OCI-LY7 (cell line): ENCODE results near the gene DRG2. TPM values are rescaled to one million over a fixed set of nuclear protein-coding genes. Genes with fewer than 3 reads are reported as not detected.

ENCODE experiments used
- BruUV-seq: library from RNA; stranded (reverse); fragments of 400-500 nt; replicated peaks from 2 replicates; lab custom pipeline; 2021; lab: Mats Ljungman, UMichigan
- CTCF ChIA-PET: fragments of 300-600 bp; sonication (Branson Sonifier 250); formaldehyde crosslinking; loops from one replicate; lab custom pipeline; 2022; ENCODE audit warnings: antibody characterized with exemption; ENCODE audit not compliant: unreplicated experiment; lab: Charles Lee
- POLR2A ChIA-PET: fragments of 300-600 bp; sonication (Branson Sonifier 250); formaldehyde crosslinking; loops from one replicate; lab custom pipeline; 2022; ENCODE audit warnings: antibody characterized with exemption; lab: Charles Lee
- DNase-seq: peaks from one replicate; pipeline ENCODE4 v3.0.0-alpha.2; 2015; ENCODE audit warnings: low spot score
- H2AFZ ChIP-seq: fragments of 200-600 bp; sonication (generic), shearing (Covaris generic); 2 replicates; pipeline ENCODE4 v1.6.1; 2014; ENCODE audit warnings: mild to moderate bottlenecking, antibody characterized with exemption, low read length, moderate library complexity
- H3K27ac ChIP-seq: fragments of 200-600 bp; sonication (generic); 2 replicates; pipeline ENCODE4 v1.5.1; 2014; ENCODE audit warnings: mixed run types, low read depth, mild to moderate bottlenecking, moderate library complexity, low read length, inconsistent platforms; ENCODE audit not compliant: poor library complexity, severe bottlenecking
- H3K36me3 ChIP-seq: fragments of 200-600 bp; sonication (generic); 2 replicates; pipeline ENCODE4 v1.6.1; 2014; ENCODE audit warnings: mild to moderate bottlenecking, antibody characterized with exemption, low read length, moderate library complexity, mixed read lengths; ENCODE audit not compliant: insufficient read depth
- H3K4me1 ChIP-seq: fragments of 200-600 bp; sonication (generic); 2 replicates; pipeline ENCODE4 v1.5.1; 2014; ENCODE audit warnings: mild to moderate bottlenecking, low read length; ENCODE audit not compliant: insufficient read depth, poor library complexity, severe bottlenecking
- H3K4me2 ChIP-seq: fragments of 200-600 bp; sonication (generic); 2 replicates; pipeline ENCODE4 v1.6.1; 2014; ENCODE audit warnings: mild to moderate bottlenecking, low read length
- H3K4me3 ChIP-seq: fragments of 200-600 bp; sonication (generic); 2 replicates; pipeline ENCODE4 v1.5.1; 2014; ENCODE audit warnings: mild to moderate bottlenecking, low read depth, low read length; ENCODE audit not compliant: poor library complexity, severe bottlenecking
- H3K79me2 ChIP-seq: fragments of 200-600 bp; sonication (generic); 2 replicates; pipeline ENCODE4 v1.6.1; 2016; ENCODE audit warnings: low read depth, mild to moderate bottlenecking, low read length, moderate library complexity, mixed read lengths; ENCODE audit not compliant: insufficient read depth
- H3K9me2 ChIP-seq: fragments of 200-600 bp; sonication (generic); 2 replicates; pipeline ENCODE4 v1.6.1; 2016; ENCODE audit warnings: mild to moderate bottlenecking, low read length, mixed read lengths; ENCODE audit not compliant: insufficient read depth
- H3K9me3 ChIP-seq: fragments of 200-600 bp; sonication (generic); 2 replicates; pipeline ENCODE4 v1.6.1; 2014; ENCODE audit warnings: mild to moderate bottlenecking, mixed run types, low read length, mixed read lengths
- H4K20me1 ChIP-seq: fragments of 200-600 bp; sonication (generic); 2 replicates; pipeline ENCODE4 v1.6.1; 2014; ENCODE audit warnings: mild to moderate bottlenecking, antibody characterized with exemption, low read length, moderate library complexity, mixed read lengths; ENCODE audit not compliant: insufficient read depth
- EZH2phosphoT487 ChIP-seq: fragments of 200-600 bp; sonication (generic); IDR thresholded peaks from 2 replicates; pipeline ENCODE4 v1.6.1; 2018; ENCODE audit warnings: low read depth, borderline replicate concordance, mild to moderate bottlenecking, mixed run types, antibody characterized with exemption, low read length, moderate library complexity, mixed read lengths
- intact Hi-C: fragments of 100-400 bp; cut with micrococcal nuclease; formaldehyde crosslinking; loops from one replicate; pipeline ENCODE4 v1.10.0; 2022; ENCODE audit not compliant: unreplicated experiment
- total RNA-seq, 2 experiments: library from RNA; depleted of rRNA in 1 of 2; stranded (reverse); fragments of >200 nt in 1 of 2; shearing (Covaris generic) in 1 of 2; gene quantifications; 2 replicates each; pipeline ENCODE4 v1.2.3, GENCODE V29; 2014 to 2022
- TF ChIP-seq, protein P1 (sequence below): fragments of 200-600 bp; sonication (generic); conservative IDR thresholded peaks from 2 replicates; pipeline ENCODE4 v1.5.1; 2014; ENCODE audit warnings: mild to moderate bottlenecking, antibody characterized with exemption, low read length, moderate library complexity, mixed read lengths

DRG2 gene
- total RNA-seq, 2 experiments from 2014 or later, result 60.4 to 62.6 TPM

DNA sequence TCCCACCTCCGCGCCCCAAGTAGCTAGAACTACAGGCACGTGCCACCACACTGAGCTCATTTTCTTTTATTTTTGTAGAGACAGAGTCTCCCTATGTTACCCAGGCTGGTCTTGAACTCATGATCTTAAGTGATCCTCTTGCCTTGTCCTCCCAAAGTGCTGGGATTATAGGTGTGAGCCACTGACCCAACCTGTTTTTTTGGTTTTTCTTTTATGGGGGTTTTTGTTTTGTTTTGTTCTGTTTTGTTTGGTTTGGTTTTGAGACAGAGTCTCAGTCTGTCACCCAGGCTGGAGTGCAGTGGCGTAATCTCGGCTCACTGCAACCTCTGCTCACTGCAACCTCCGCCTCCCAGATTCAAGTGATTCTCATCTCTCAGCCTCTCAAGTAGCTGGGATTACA lies 32.2 kb upstream of the DRG2 start:
- CTCF ChIA-PET, result no interaction called here
- Histone ChIP-seq H3K4me2 (no peak overlapping the region), H3K27ac (no peak overlapping the region), H3K4me1 (peaks cover 17% of the 10 kb centered on the region), H2AFZ (no peak overlapping the region), H3K79me2 (no peaks in the 10 kb centered on the region), H3K4me3 (no peak overlapping the region), H3K36me3 (peaks cover 40% of the 10 kb centered on the region), H4K20me1 (no peaks in the 10 kb centered on the region), H3K9me2 (no peaks in the 10 kb centered on the region), H3K9me3 (no peaks in the 10 kb centered on the region)
- TF ChIP-seq EZH2phosphoT487, result no peak
- TF ChIP-seq, protein P1, sequence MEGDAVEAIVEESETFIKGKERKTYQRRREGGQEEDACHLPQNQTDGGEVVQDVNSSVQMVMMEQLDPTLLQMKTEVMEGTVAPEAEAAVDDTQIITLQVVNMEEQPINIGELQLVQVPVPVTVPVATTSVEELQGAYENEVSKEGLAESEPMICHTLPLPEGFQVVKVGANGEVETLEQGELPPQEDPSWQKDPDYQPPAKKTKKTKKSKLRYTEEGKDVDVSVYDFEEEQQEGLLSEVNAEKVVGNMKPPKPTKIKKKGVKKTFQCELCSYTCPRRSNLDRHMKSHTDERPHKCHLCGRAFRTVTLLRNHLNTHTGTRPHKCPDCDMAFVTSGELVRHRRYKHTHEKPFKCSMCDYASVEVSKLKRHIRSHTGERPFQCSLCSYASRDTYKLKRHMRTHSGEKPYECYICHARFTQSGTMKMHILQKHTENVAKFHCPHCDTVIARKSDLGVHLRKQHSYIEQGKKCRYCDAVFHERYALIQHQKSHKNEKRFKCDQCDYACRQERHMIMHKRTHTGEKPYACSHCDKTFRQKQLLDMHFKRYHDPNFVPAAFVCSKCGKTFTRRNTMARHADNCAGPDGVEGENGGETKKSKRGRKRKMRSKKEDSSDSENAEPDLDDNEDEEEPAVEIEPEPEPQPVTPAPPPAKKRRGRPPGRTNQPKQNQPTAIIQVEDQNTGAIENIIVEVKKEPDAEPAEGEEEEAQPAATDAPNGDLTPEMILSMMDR, result no peak
- POLR2A ChIA-PET, result no interaction called here
- DNase-seq, result no peak
- intact Hi-C loops, result no loop called here
- no TSS peak for BruUV-seq

DNA sequence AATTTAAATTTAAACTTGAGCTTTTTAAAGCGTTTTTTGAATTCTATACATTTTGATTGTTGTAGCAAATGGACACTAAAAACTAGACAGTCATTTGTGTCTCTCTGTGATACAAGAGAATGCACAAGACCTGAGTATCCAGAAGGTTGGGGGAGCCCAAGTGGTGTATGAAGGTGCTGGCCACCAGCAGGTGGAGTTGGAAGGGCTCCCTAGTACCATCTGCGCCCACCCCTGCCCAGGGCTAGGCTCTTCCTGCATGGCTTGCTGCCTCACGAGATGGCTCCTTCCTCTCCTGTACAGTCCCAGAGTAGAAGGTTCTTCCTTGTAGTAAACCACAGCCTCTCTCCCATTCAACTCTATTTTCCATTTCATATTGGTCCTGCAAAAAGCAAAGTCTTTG lies 31.5 kb upstream of the DRG2 start:
- no peaks in the 10 kb centered on the region for H3K79me2 ChIP-seq
- TF ChIP-seq, protein P1, result no peak
- TF ChIP-seq EZH2phosphoT487, result no peak

DNA sequence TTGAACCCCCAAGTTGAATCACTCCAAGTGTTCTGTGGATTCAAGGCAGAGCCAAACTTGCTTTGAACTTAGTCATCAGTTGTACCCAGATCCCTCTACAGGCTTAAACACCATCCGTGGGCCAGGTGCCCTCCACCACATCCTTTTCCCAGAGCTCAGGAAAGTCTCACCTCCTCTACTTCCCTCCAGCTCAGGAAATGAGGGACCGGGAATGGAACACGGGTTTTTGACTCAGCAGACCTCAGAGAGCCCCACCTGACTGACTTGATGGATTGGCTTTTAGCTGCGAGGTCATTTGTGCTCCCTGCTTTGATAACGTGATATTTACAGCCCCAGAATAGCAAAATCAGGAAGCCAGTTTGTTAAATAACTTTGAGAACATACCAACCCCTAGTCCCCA lies 28.5 kb upstream of the DRG2 start:
- POLR2A ChIA-PET, result interaction anchor here (0.7 to 1.0 kb wide), 2 partner anchors 14 to 26 kb away, joined by 3 to 5 read pairs; no protein-coding TSS in a partner anchor

More for the DNA sequence above, 31.5 kb upstream of the DRG2 start:
- H3K4me2 ChIP-seq, result no peak overlapping the region
- CTCF ChIA-PET, result interaction anchor here (0.5 kb wide), 1 partner anchor 10 kb away, joined by 3 read pairs; no protein-coding TSS in a partner anchor
- H3K27ac ChIP-seq, result no peak overlapping the region
- no peaks in the 10 kb centered on the region for H3K9me3 ChIP-seq
- H3K9me2 ChIP-seq, result no peaks in the 10 kb centered on the region
- H3K4me3 ChIP-seq, result no peak overlapping the region
- H2AFZ ChIP-seq, result no peak overlapping the region
- intact Hi-C loops, result no loop called here
- peaks cover 44% of the 10 kb centered on the region for H3K36me3 ChIP-seq
- BruUV-seq, result no TSS peak
- DNase-seq, result no peak
- POLR2A ChIA-PET, result interaction anchor here (0.7 kb wide), 1 partner anchor 11 kb away, joined by 3 read pairs; no protein-coding TSS in a partner anchor
- H4K20me1 ChIP-seq, result no peaks in the 10 kb centered on the region
- H3K4me1 ChIP-seq, result peaks cover 17% of the 10 kb centered on the region

More for the DNA sequence above, 28.5 kb upstream of the DRG2 start:
- BruUV-seq, result no TSS peak
- TF ChIP-seq, protein P1, result no peak
- TF ChIP-seq EZH2phosphoT487, result no peak
- Histone ChIP-seq H2AFZ (no peak overlapping the region), H4K20me1 (no peaks in the 10 kb centered on the region), H3K9me3 (no peaks in the 10 kb centered on the region), H3K4me2 (no peak overlapping the region), H3K9me2 (no peaks in the 10 kb centered on the region), H3K36me3 (peaks cover 51% of the 10 kb centered on the region), H3K27ac (no peak overlapping the region), H3K4me1 (peaks cover 7% of the 10 kb centered on the region), H3K4me3 (no peak overlapping the region), H3K79me2 (no peaks in the 10 kb centered on the region)
- intact Hi-C loops, result no loop called here
- no peak for DNase-seq
- CTCF ChIA-PET, result no interaction called here
